Mesothelial cell of epicardium (in vitro differentiated cells): ENCODE data around the gene TBC1D2B. TPM values are rescaled to one million over a fixed set of nuclear protein-coding genes. Genes with fewer than 3 reads are reported as not detected.
"Not testable (repeated sequence)": the region's sequence is repeated elsewhere in the genome, so short reads cannot be mapped to it uniquely, and the experiment has no call there.

Experiments
- DNase-seq, 2 experiments: peaks; one replicate each; pipeline ENCODE4 v3.0.0; 2021; ENCODE audit warnings: low spot score in 2 of 2; ENCODE audit not compliant: unreplicated experiment in 2 of 2
- H3K27ac Mint-ChIP-seq: 2 replicates; pipeline ENCODE4 v1.8.0; 2021; ENCODE audit warnings: mixed read lengths
- H3K27me3 Mint-ChIP-seq: 2 replicates; pipeline ENCODE4 v1.8.0; 2021; ENCODE audit warnings: low read depth, mixed read lengths
- H3K36me3 Mint-ChIP-seq: 2 replicates; pipeline ENCODE4 v1.8.0; 2021; ENCODE audit warnings: mixed read lengths
- H3K4me1 Mint-ChIP-seq: 2 replicates; pipeline ENCODE4 v1.8.0; 2021; ENCODE audit warnings: mixed read lengths
- H3K4me3 Mint-ChIP-seq: 2 replicates; pipeline ENCODE4 v1.8.0; 2021; ENCODE audit warnings: mild to moderate bottlenecking, moderate library complexity, mixed read lengths
- H3K9me3 Mint-ChIP-seq: 2 replicates; pipeline ENCODE4 v1.8.0; 2021; ENCODE audit warnings: mixed read lengths
- CTCF ChIP-seq: fragments of 200-600 bp; sonication (generic); IDR thresholded peaks from one replicate; pipeline ENCODE4 v1.5.0; 2021; ENCODE audit warnings: antibody characterized with exemption; ENCODE audit not compliant: unreplicated experiment
- total RNA-seq: library from RNA; stranded (reverse); gene quantifications from 3 replicates; pipeline ENCODE4 v1.2.1, GENCODE V29; 2021

The TBC1D2B gene
- total RNA-seq, 1 donor from 2014 or later: 39.8 TPM

- Mint-ChIP-seq H3K9me3 (peaks cover 10% of the 10 kb centered on the region), H3K4me3 (no peak overlapping the region), H3K27ac (no peak overlapping the region), H3K4me1 (no peaks in the 10 kb centered on the region), H3K36me3 (no peaks in the 10 kb centered on the region), H3K27me3 (peaks cover under 1% of the 10 kb centered on the region)
- no peak for DNase-seq
- TF ChIP-seq CTCF: no peak
These were observed 108.5 kb downstream of the TBC1D2B start for GRCh38 chr15:77969055-77969454.

- H3K27ac Mint-ChIP-seq: no peak overlapping the region
- H3K9me3 Mint-ChIP-seq: peaks cover 15% of the 10 kb centered on the region
- TF ChIP-seq CTCF: no peak
- peaks cover 8% of the 10 kb centered on the region for H3K27me3 Mint-ChIP-seq
- H3K36me3 Mint-ChIP-seq: no peaks in the 10 kb centered on the region
- no peak for DNase-seq
- H3K4me1 Mint-ChIP-seq: no peaks in the 10 kb centered on the region
- no peak overlapping the region for H3K4me3 Mint-ChIP-seq
These were observed 109.7 kb downstream of the TBC1D2B start for GRCh38 chr15:77967798-77968197.

DNA sequence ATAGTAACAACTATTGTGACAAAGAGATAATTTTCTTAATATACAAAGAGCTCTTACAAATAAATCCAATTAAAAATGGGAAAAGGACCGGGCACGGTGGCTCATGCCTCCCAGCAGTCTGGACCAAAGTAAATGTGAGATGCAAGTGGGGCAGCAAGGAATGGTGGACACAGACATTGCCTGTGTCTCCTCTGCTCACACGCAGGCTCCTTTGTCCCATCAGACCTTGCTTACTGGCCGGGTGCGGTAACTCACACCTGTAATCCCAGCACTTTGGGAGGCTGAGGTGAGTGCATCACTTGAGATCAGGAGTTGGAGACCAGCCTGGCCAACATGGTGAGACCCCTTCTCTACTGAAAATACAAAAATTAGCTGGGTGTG is 110.3 kb downstream of the TBC1D2B start:
- Mint-ChIP-seq H3K27me3 (peaks cover 11% of the 10 kb centered on the region), H3K9me3 (peaks cover 15% of the 10 kb centered on the region)
- DNase-seq, H3K36me3 Mint-ChIP-seq, H3K4me3 Mint-ChIP-seq, H3K27ac Mint-ChIP-seq, H3K4me1 Mint-ChIP-seq: not testable (repeated sequence)

DNA sequence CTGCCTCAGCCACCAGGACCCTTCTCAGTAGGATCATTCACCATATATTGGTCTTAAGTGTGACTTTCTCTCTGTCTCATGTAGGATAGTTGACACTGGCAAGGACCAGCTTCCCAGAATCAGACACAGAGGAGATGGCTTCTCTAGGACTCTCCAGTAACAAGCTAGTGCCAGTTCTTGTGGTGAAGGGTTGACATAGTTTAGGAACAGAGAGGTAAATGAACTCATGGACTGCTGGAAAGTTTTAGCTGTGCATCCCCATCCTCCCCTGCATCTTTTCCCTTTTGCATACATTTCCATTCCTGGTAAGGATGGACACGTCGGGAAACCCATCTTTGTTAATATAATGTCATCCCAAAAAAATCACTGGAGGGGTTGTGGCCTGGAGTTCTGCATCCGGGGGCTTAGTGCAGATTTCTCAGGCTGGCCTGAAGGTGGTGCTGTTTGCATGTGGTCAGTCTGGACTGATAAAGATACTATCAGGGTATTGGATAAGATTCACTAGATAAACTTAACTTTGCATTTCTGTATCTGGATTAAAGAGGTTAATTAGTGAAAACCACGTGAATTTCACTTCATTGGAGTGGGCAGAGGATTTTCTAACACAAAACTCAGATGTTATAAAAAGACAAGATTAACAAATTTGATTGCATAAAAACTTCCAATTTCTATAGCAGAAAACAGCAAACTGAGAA is 110.8 kb downstream of the TBC1D2B start:
- Mint-ChIP-seq H3K4me1 (no peaks in the 10 kb centered on the region), H3K36me3 (no peaks in the 10 kb centered on the region), H3K27ac (no peak overlapping the region), H3K27me3 (peaks cover 12% of the 10 kb centered on the region), H3K4me3 (no peak overlapping the region), H3K9me3 (peaks cover 15% of the 10 kb centered on the region)
- TF ChIP-seq CTCF: peak; percentile 62
- no peak for DNase-seq

DNA sequence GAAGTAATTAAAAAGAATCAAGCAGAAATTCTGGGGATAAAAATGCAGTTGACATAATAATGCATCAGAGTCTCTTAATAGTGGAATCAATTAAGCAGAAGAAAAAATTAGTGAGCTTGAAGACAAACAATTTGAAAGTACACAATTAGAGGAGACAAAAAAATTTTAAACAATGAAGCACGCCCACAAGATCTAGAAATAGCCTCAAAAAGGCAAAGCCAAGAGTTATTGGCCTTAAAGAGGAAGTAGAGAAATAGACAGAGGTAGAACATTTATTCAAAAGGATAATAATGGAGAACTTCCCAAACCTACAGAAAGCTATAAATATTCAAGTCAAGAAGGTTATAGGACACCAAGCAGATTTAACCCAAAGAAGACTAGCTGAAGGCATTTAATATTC is 113.3 kb downstream of the TBC1D2B start:
- no peak for DNase-seq
- H3K4me3 Mint-ChIP-seq: no peak overlapping the region
- peaks cover 16% of the 10 kb centered on the region for H3K27me3 Mint-ChIP-seq
- H3K4me1 Mint-ChIP-seq: peaks cover 2% of the 10 kb centered on the region
- H3K27ac Mint-ChIP-seq: no peak overlapping the region
- no peaks in the 10 kb centered on the region for H3K36me3 Mint-ChIP-seq
- H3K9me3 Mint-ChIP-seq: peaks cover 14% of the 10 kb centered on the region
- no peak for TF ChIP-seq CTCF

- peak; percentile 88 for TF ChIP-seq CTCF
- Mint-ChIP-seq H3K4me3 (peak overlapping the region; percentile 53), H3K27me3 (peaks cover 29% of the 10 kb centered on the region), H3K4me1 (peaks cover 2% of the 10 kb centered on the region), H3K9me3 (peaks cover 6% of the 10 kb centered on the region), H3K36me3 (no peaks in the 10 kb centered on the region), H3K27ac (no peak overlapping the region)
- DNase-seq: peak; percentile 59 to 91
These were observed 118.1 kb downstream of the TBC1D2B start for GRCh38 chr15:77959432-77959879.

DNA sequence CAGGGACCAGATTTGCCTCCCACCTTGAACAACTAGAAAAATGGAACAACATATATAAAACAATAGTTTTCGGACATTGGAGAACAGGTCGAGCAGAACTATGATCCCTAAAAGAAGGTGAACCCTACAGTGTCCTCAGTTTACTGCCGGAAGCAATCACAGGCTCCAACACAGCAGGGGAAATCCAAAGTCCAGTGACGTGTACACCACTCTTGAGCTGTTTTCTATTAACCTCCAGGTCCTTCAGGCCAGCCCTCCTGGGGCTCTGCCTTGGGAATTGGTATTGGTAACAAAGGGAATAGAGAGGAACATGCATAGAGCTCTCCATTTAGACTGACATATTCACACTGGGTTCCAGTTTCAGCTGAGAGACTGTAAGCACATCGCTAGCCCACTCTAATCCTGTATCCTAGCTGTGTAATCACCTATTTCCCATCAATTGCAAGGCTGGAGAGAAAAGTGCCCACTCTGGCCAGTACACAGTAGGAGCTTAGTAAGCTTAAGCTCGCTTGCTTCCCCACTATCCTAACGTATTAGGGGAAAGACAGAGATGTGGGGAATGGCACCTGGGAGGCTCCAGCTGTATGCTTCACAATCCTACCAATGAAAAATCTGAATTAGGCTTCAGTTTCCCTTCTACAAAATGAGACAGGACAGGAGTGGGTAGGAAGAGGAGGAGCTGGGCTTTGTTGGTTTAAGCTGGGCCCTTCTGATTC is 118.6 kb downstream of the TBC1D2B start:
- H3K4me3 Mint-ChIP-seq: not testable (repeated sequence)

DNA sequence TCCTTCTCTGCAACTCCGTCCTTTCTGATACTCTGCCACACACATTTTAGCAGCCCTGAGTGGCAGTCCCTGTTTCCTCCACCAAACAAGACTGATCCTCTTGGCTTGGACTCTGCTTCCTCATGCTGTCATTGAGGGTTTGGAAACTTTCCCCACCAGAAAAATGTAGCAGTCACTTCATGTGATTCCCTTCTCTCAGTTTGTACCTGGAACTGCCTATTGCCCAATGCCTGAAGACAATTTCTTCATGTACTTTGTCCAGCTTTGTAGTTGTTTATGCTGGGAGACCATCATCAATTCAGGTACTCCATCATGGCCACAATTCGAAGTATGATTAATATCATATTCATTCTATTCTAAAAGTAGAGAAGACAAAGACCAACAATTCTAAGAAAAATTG is 119.5 kb downstream of the TBC1D2B start:
- peaks cover 23% of the 10 kb centered on the region for H3K27me3 Mint-ChIP-seq
- not testable (repeated sequence) for DNase-seq, H3K4me1 Mint-ChIP-seq, H3K36me3 Mint-ChIP-seq, H3K4me3 Mint-ChIP-seq, H3K9me3 Mint-ChIP-seq, H3K27ac Mint-ChIP-seq

More for the DNA sequence above, 118.6 kb downstream of the TBC1D2B start:
- not testable (repeated sequence) for H3K27ac Mint-ChIP-seq, H3K9me3 Mint-ChIP-seq, DNase-seq, H3K4me1 Mint-ChIP-seq, H3K36me3 Mint-ChIP-seq
- H3K27me3 Mint-ChIP-seq: peaks cover 27% of the 10 kb centered on the region

DNA sequence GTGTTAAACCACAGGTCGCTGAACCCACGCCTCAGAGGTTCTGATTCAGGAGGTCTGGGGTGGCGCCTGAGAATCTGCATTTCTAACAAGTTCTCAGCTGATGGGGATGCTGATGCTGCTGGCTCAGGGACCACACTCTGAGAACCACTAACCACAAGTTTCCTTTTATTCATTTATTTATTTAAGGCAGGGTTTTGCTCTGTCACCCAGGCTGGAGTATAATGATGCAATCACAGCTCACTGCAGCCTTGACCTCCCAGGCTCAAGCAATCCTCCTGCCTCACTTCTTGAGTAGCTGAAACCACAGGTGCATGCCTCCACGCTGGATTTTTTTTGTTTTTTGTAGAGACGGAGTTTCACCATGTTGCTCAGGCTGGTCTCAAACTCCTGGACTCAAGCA is 123.6 kb downstream of the TBC1D2B start:
- not testable (repeated sequence) for H3K36me3 Mint-ChIP-seq

More for the DNA sequence above, 123.6 kb downstream of the TBC1D2B start:
- H3K4me3 Mint-ChIP-seq, DNase-seq, H3K9me3 Mint-ChIP-seq, H3K4me1 Mint-ChIP-seq, H3K27ac Mint-ChIP-seq: not testable (repeated sequence)
- H3K27me3 Mint-ChIP-seq: peaks cover 12% of the 10 kb centered on the region
